BLaER1 (cell line): ENCODE results near the gene LZTS3.
"Not testable (repeated sequence)": the region's sequence is repeated elsewhere in the genome, so short reads cannot be mapped to it uniquely, and the experiment has no call there.

Experiments
- H3K27ac ChIP-seq: shearing (Covaris generic); formaldehyde crosslinking; 2 replicates; pipeline ENCODE4 v1.8.1; 2022
- H3K27me3 ChIP-seq: shearing (Covaris generic); formaldehyde crosslinking; 2 replicates; pipeline ENCODE4 v1.8.1; 2022
- H3K36me3 ChIP-seq: shearing (Covaris generic); formaldehyde crosslinking; 2 replicates; pipeline ENCODE4 v1.8.1; 2022
- H3K4me1 ChIP-seq: shearing (Covaris generic); formaldehyde crosslinking; 2 replicates; pipeline ENCODE4 v1.8.1; 2022
- H3K4me2 ChIP-seq: shearing (Covaris generic); formaldehyde crosslinking; 2 replicates; pipeline ENCODE4 v1.8.1; 2022
- H3K4me3 ChIP-seq: shearing (Covaris generic); formaldehyde crosslinking; 2 replicates; pipeline ENCODE4 v1.8.1; 2022
- H3K9ac ChIP-seq: shearing (Covaris generic); formaldehyde crosslinking; 2 replicates; pipeline ENCODE4 v1.8.1; 2022
- H3K9me3 ChIP-seq: shearing (Covaris generic); formaldehyde crosslinking; 2 replicates; pipeline ENCODE4 v1.8.1; 2022
- H4K20me1 ChIP-seq: shearing (Covaris generic); formaldehyde crosslinking; 2 replicates; pipeline ENCODE4 v1.8.1; 2022
- Cebpa-rat ChIP-seq: shearing (Covaris generic); IDR thresholded peaks from 2 replicates; pipeline ENCODE4 v1.8.1; 2022

LZTS3 gene

GRCh38 chr20:3172933-3173609, at the start of gene LZTS3:
TSS of gene LZTS3 (minus strand) at chr20:3173549. CDS start at chr20:3167163, 6,386 bp downstream.
- no peaks in the 10 kb centered on the region for H3K9me3 ChIP-seq
- peaks cover 68% of the 10 kb centered on the region for H3K27me3 ChIP-seq
- TF ChIP-seq Cebpa-rat: no peak
- H3K4me3 ChIP-seq: peak within 1 kb of the TSS; percentile 82
- H4K20me1 ChIP-seq: peaks cover 62% of the 10 kb centered on the region
- no peaks in the 10 kb centered on the region for H3K36me3 ChIP-seq
- peak within 1 kb of the TSS; percentile 98 for H3K4me2 ChIP-seq
- no peak within 1 kb of the TSS for H3K27ac ChIP-seq
- H3K4me1 ChIP-seq: peaks cover 14% of the 10 kb centered on the region
- H3K9ac ChIP-seq: peak within 1 kb of the TSS; percentile 71; the same call in 1 of the 2 replicates

GRCh38 chr20:3221398-3222226, 48.3 kb upstream of the LZTS3 start:
- Histone ChIP-seq H4K20me1 (peaks cover 28% of the 10 kb centered on the region), H3K9ac (no peak overlapping the region), H3K4me1 (peaks cover 58% of the 10 kb centered on the region), H3K4me2 (peak overlapping the region; percentile 99), H3K9me3 (no peaks in the 10 kb centered on the region), H3K4me3 (no peak overlapping the region), H3K36me3 (peaks cover 66% of the 10 kb centered on the region), H3K27me3 (no peaks in the 10 kb centered on the region), H3K27ac (0 out of 2 replicates have a peak overlapping the region, but pooled peaks have one; percentile 14)
- no peak for TF ChIP-seq Cebpa-rat

- Histone ChIP-seq H3K9me3 (no peaks in the 10 kb centered on the region), H3K27ac (no peak overlapping the region), H3K4me3 (no peak overlapping the region), H3K27me3 (no peaks in the 10 kb centered on the region), H3K4me1 (peaks cover 35% of the 10 kb centered on the region), H3K9ac (no peak overlapping the region), H4K20me1 (peaks cover 22% of the 10 kb centered on the region), H3K36me3 (peaks cover 89% of the 10 kb centered on the region), H3K4me2 (0 out of 2 replicates have a peak overlapping the region, but pooled peaks have one; percentile 22)
- TF ChIP-seq Cebpa-rat: no peak
Observed at GRCh38 chr20:3218307-3218988, 45.1 kb upstream of the LZTS3 start.

GRCh38 chr20:3215359-3215917, 42.1 kb upstream of the LZTS3 start:
- not testable (repeated sequence) for H3K9me3 ChIP-seq, H3K9ac ChIP-seq, H3K4me3 ChIP-seq, H3K4me2 ChIP-seq, H3K27me3 ChIP-seq, H3K27ac ChIP-seq
- Histone ChIP-seq H4K20me1 (peaks cover 11% of the 10 kb centered on the region; the same call in 1 of the 2 replicates), H3K36me3 (peaks cover 75% of the 10 kb centered on the region), H3K4me1 (peaks cover 23% of the 10 kb centered on the region)

- H3K27ac ChIP-seq: no peak overlapping the region
- TF ChIP-seq Cebpa-rat: no peak
- H3K36me3 ChIP-seq: peaks cover 54% of the 10 kb centered on the region
- no peaks in the 10 kb centered on the region for H3K9me3 ChIP-seq
- peak overlapping the region; percentile 27; the same call in 1 of the 2 replicates for H3K9ac ChIP-seq
- H3K4me3 ChIP-seq: no peak overlapping the region
- peaks cover 11% of the 10 kb centered on the region; the same call in 1 of the 2 replicates for H4K20me1 ChIP-seq
- H3K4me2 ChIP-seq: no peak overlapping the region
- H3K4me1 ChIP-seq: peaks cover 30% of the 10 kb centered on the region
- no peaks in the 10 kb centered on the region for H3K27me3 ChIP-seq
Observed at GRCh38 chr20:3213226-3213625, 39.9 kb upstream of the LZTS3 start.

GRCh38 chr20:3210346-3210745, 37.0 kb upstream of the LZTS3 start:
- TF ChIP-seq Cebpa-rat: no peak
- Histone ChIP-seq H3K4me1 (peaks cover 26% of the 10 kb centered on the region), H4K20me1 (peaks cover 11% of the 10 kb centered on the region; the same call in 1 of the 2 replicates), H3K36me3 (peaks cover 26% of the 10 kb centered on the region), H3K9ac (peak overlapping the region; percentile 93), H3K4me2 (peak overlapping the region; percentile 97), H3K9me3 (no peaks in the 10 kb centered on the region), H3K27me3 (no peaks in the 10 kb centered on the region), H3K4me3 (peak overlapping the region; percentile 98), H3K27ac (peak overlapping the region; percentile 89)

GRCh38 chr20:3209946-3210317, 36.6 kb upstream of the LZTS3 start:
- Histone ChIP-seq H3K4me1 (peaks cover 26% of the 10 kb centered on the region), H3K27ac (peak overlapping the region; percentile 89)

GRCh38 chr20:3209257-3209945, 36.1 kb upstream of the LZTS3 start, which contains the start of gene ITPA:
TSS of gene ITPA (plus strand) at chr20:3209498. CDS start at chr20:3209552, 54 bp downstream.
- H3K27ac ChIP-seq: peak within 1 kb of the TSS; percentile 89
- no peak for TF ChIP-seq Cebpa-rat
- H3K27me3 ChIP-seq: no peaks in the 10 kb centered on the region
- H3K4me3 ChIP-seq: peak within 1 kb of the TSS; percentile 98
- no peaks in the 10 kb centered on the region for H3K9me3 ChIP-seq
- peaks cover 26% of the 10 kb centered on the region for H3K4me1 ChIP-seq
- H3K4me2 ChIP-seq: peak within 1 kb of the TSS; percentile 97
- peaks cover 18% of the 10 kb centered on the region for H3K36me3 ChIP-seq
- H4K20me1 ChIP-seq: peaks cover 11% of the 10 kb centered on the region; the same call in 1 of the 2 replicates
- H3K9ac ChIP-seq: peak within 1 kb of the TSS; percentile 93

More at GRCh38 chr20:3209946-3210317, 36.6 kb upstream of the LZTS3 start:
- H3K4me2 ChIP-seq: peak overlapping the region; percentile 97
- no peaks in the 10 kb centered on the region for H3K27me3 ChIP-seq
- peak overlapping the region; percentile 93 for H3K9ac ChIP-seq
- no peak for TF ChIP-seq Cebpa-rat
- peak overlapping the region; percentile 98 for H3K4me3 ChIP-seq
- peaks cover 21% of the 10 kb centered on the region for H3K36me3 ChIP-seq
- no peaks in the 10 kb centered on the region for H3K9me3 ChIP-seq
- H4K20me1 ChIP-seq: peaks cover 11% of the 10 kb centered on the region; the same call in 1 of the 2 replicates
